GM19455 (cell line): ENCODE measurements around the gene KLHL29.
"Not testable (repeated sequence)": the region's sequence is repeated elsewhere in the genome, so short reads cannot be mapped to it uniquely, and the experiment has no call there.

Experiments
- ATAC-seq: cut with Tn5 transposase; IDR thresholded peaks from one replicate; pipeline ENCODE4 v1.9.1; 2021; ENCODE audit not compliant: unreplicated experiment

Gene KLHL29

GRCh38 chr2:23698721-23699579 is 314.0 kb downstream of the KLHL29 start:
- no peak for ATAC-seq

- no peak for ATAC-seq
These were observed 314.6 kb downstream of the KLHL29 start for GRCh38 chr2:23699580-23699925.

- ATAC-seq = no peak
These were observed 315.6 kb downstream of the KLHL29 start for GRCh38 chr2:23700627-23701026.

GRCh38 chr2:23703037-23703582 is 318.1 kb downstream of the KLHL29 start:
- ATAC-seq = no peak

- ATAC-seq = no peak
These were observed 318.8 kb downstream of the KLHL29 start for GRCh38 chr2:23703583-23704385.

- no peak for ATAC-seq
These were observed 321.0 kb downstream of the KLHL29 start for GRCh38 chr2:23705771-23706612.

GRCh38 chr2:23706613-23707078 is 321.7 kb downstream of the KLHL29 start:
- no peak for ATAC-seq

- ATAC-seq = no peak
These were observed 322.1 kb downstream of the KLHL29 start for GRCh38 chr2:23707096-23707495.

- ATAC-seq = no peak
These were observed 323.8 kb downstream of the KLHL29 start for GRCh38 chr2:23708771-23709170.

GRCh38 chr2:23709311-23709710 is 324.3 kb downstream of the KLHL29 start:
- ATAC-seq = no peak

GRCh38 chr2:23711979-23712755 is 327.2 kb downstream of the KLHL29 start:
- ATAC-seq = no peak

- no peak for ATAC-seq
These were observed 327.8 kb downstream of the KLHL29 start for GRCh38 chr2:23712756-23713151.

GRCh38 chr2:23713351-23713750 is 328.4 kb downstream of the KLHL29 start:
- no peak for ATAC-seq

- ATAC-seq = no peak
These were observed 334.1 kb downstream of the KLHL29 start for GRCh38 chr2:23718931-23719700.

- no peak for ATAC-seq
These were observed 334.7 kb downstream of the KLHL29 start for GRCh38 chr2:23719716-23720115.

- ATAC-seq = no peak
These were observed 335.9 kb downstream of the KLHL29 start for GRCh38 chr2:23720705-23721453.

- ATAC-seq = no peak
These were observed 336.5 kb downstream of the KLHL29 start for GRCh38 chr2:23721454-23721826.

- ATAC-seq = no peak
These were observed 337.3 kb downstream of the KLHL29 start for GRCh38 chr2:23722255-23722654.

GRCh38 chr2:23723029-23723428 is 338.1 kb downstream of the KLHL29 start:
- ATAC-seq = not testable (repeated sequence)
